Measurements from ENCODE around the gene MFSD1.

GRCh38 chr3:158836312-158836711 is 34.5 kb downstream of the MFSD1 start:
- TF ChIP-seq RARB (CRISPR knock-in tag; IDR thresholded peaks at IDR 0.05) (no peak), TCF4 (CRISPR knock-in tag; IDR thresholded peaks at IDR 0.05; ENCODE audit: borderline replicate concordance) (no peak), ZNF8 (CRISPR knock-in tag; IDR thresholded peaks at IDR 0.05) (no peak), OSR1 (CRISPR knock-in tag; IDR thresholded peaks at IDR 0.05) (no peak), GLIS3 (CRISPR knock-in tag; IDR thresholded peaks at IDR 0.05) (no peak), CREB5 (CRISPR knock-in tag; IDR thresholded peaks at IDR 0.05; ENCODE audit: low read depth) (no peak), ZFP30 (CRISPR knock-in tag; IDR thresholded peaks at IDR 0.05) (no peak)
